Stimulated activated CD4-positive, alpha-beta T cell treated with anti-CD3 and anti-CD28 coated beads, Interleukin-12 subunit alpha, Interleukin-12 subunit beta, amount 100 ng/mL, for 4 hours (primary cell): Measurements from ENCODE around the gene EPHA3.

Experiments
- DNase-seq: peaks from one replicate; pipeline ENCODE4 v3.0.0-alpha.2; 2020

EPHA3 gene

GRCh38 chr3:89234620-89235019 is 127.2 kb downstream of the EPHA3 start:
- DNase-seq: no peak

GRCh38 chr3:89238846-89239245 is 131.4 kb downstream of the EPHA3 start:
- DNase-seq: no peak

- no peak for DNase-seq
Observed at GRCh38 chr3:89239774-89240173, 132.4 kb downstream of the EPHA3 start.

- DNase-seq: no peak
Observed at GRCh38 chr3:89245612-89246011, 138.2 kb downstream of the EPHA3 start.

GRCh38 chr3:89246326-89246725 is 138.9 kb downstream of the EPHA3 start:
- DNase-seq: no peak

GRCh38 chr3:89250742-89251141 is 143.3 kb downstream of the EPHA3 start:
- no peak for DNase-seq

GRCh38 chr3:89252016-89252415 is 144.6 kb downstream of the EPHA3 start:
- DNase-seq: no peak

GRCh38 chr3:89252860-89253259 is 145.4 kb downstream of the EPHA3 start:
- no peak for DNase-seq

GRCh38 chr3:89256395-89256794 is 149.0 kb downstream of the EPHA3 start:
- DNase-seq: no peak

GRCh38 chr3:89256882-89257281 is 149.5 kb downstream of the EPHA3 start:
- no peak for DNase-seq

- DNase-seq: no peak
Observed at GRCh38 chr3:89260721-89261120, 153.3 kb downstream of the EPHA3 start.

GRCh38 chr3:89261673-89262072 is 154.3 kb downstream of the EPHA3 start:
- no peak for DNase-seq

GRCh38 chr3:89262309-89262929 is 155.0 kb downstream of the EPHA3 start:
- DNase-seq: no peak

GRCh38 chr3:89264037-89264560 is 156.7 kb downstream of the EPHA3 start:
- DNase-seq: no peak

- DNase-seq: no peak
Observed at GRCh38 chr3:89266074-89266473, 158.7 kb downstream of the EPHA3 start.

GRCh38 chr3:89268059-89268458 is 160.6 kb downstream of the EPHA3 start:
- DNase-seq: no peak

- DNase-seq: no peak
Observed at GRCh38 chr3:89270201-89270600, 162.8 kb downstream of the EPHA3 start.

- DNase-seq: no peak
Observed at GRCh38 chr3:89275001-89275400, 167.6 kb downstream of the EPHA3 start.

- DNase-seq: no peak
Observed at GRCh38 chr3:89276116-89276515, 168.7 kb downstream of the EPHA3 start.

GRCh38 chr3:89278302-89279025 is 171.0 kb downstream of the EPHA3 start:
- DNase-seq: no peak

GRCh38 chr3:89280301-89280700 is 172.9 kb downstream of the EPHA3 start:
- no peak for DNase-seq

- DNase-seq: no peak
Observed at GRCh38 chr3:89280822-89281365, 173.5 kb downstream of the EPHA3 start.

- no peak for DNase-seq
Observed at GRCh38 chr3:89287902-89288508, 180.6 kb downstream of the EPHA3 start.
